OCI-LY7 (cell line): ENCODE measurements around the gene CIAO2B.

Experiments
- CTCF ChIP-seq: fragments of 200-600 bp; sonication (generic); conservative IDR thresholded peaks from 2 replicates; pipeline ENCODE4 v1.5.1; 2014; ENCODE audit warnings: mild to moderate bottlenecking, antibody characterized with exemption, low read length, moderate library complexity, mixed read lengths
- EZH2phosphoT487 ChIP-seq: fragments of 200-600 bp; sonication (generic); IDR thresholded peaks from 2 replicates; pipeline ENCODE4 v1.6.1; 2018; ENCODE audit warnings: low read depth, borderline replicate concordance, mild to moderate bottlenecking, mixed run types, antibody characterized with exemption, low read length, moderate library complexity, mixed read lengths

GRCh38 chr16:66916518-66916917, 17.7 kb downstream of the CIAO2B start:
- no peak for TF ChIP-seq CTCF
- TF ChIP-seq EZH2phosphoT487: no peak
